WTC11 (cell line): Measurements from ENCODE around the gene FBXL4. TPM values are rescaled to one million over a fixed set of nuclear protein-coding genes. Genes with fewer than 3 reads are reported as not detected.

Source experiments
- ATAC-seq: fragments of 200-7000 bp; cut with Tn5 transposase; 2 replicates; pipeline ENCODE4 v1.10.0; 2021; ENCODE audit warnings: mild to moderate bottlenecking, moderate library complexity
- CTCF ChIA-PET: fragments of 300-600 bp; sonication (Branson Sonifier 250); formaldehyde crosslinking; loops from one replicate; lab custom pipeline; 2021; ENCODE audit warnings: antibody characterized with exemption; lab: Charles Lee
- POLR2A ChIA-PET: fragments of 350-600 bp; sonication (Branson Sonifier 250); formaldehyde crosslinking; loops from one replicate; lab custom pipeline; 2021; ENCODE audit warnings: antibody characterized with exemption; lab: Charles Lee
- DNase-seq: peaks from one replicate; pipeline ENCODE4 v3.0.0; 2021; ENCODE audit warnings: low spot score
- H3K27ac Mint-ChIP-seq: 2 replicates; pipeline ENCODE4 v1.8.0; 2021; ENCODE audit warnings: mixed read lengths
- H3K27me3 Mint-ChIP-seq: 2 replicates; pipeline ENCODE4 v1.8.0; 2021; ENCODE audit warnings: low read depth, mild to moderate bottlenecking, moderate library complexity, mixed read lengths
- H3K36me3 Mint-ChIP-seq: 2 replicates; pipeline ENCODE4 v1.8.0; 2021; ENCODE audit warnings: mixed read lengths
- H3K4me1 Mint-ChIP-seq: 2 replicates; pipeline ENCODE4 v1.8.0; 2022; ENCODE audit warnings: mixed read lengths
- H3K4me3 Mint-ChIP-seq: 2 replicates; pipeline ENCODE4 v1.8.0; 2021; ENCODE audit warnings: mild to moderate bottlenecking, moderate library complexity, mixed read lengths
- H3K9me3 Mint-ChIP-seq: 2 replicates; pipeline ENCODE4 v1.8.0; 2021; ENCODE audit warnings: mixed read lengths
- ATF3 ChIP-seq: sonication (generic); formaldehyde crosslinking; conservative IDR thresholded peaks from 2 replicates; pipeline ENCODE4 v1.8.1; 2022; ENCODE audit warnings: mild to moderate bottlenecking, missing genetic modification reagents
- E2F1 ChIP-seq: sonication (generic); formaldehyde crosslinking; IDR thresholded peaks from 2 replicates; pipeline ENCODE4 v1.8.0; 2022; ENCODE audit warnings: mild to moderate bottlenecking, missing genetic modification reagents
- E2F5 ChIP-seq: sonication (generic); formaldehyde crosslinking; IDR thresholded peaks from 2 replicates; pipeline ENCODE4 v1.8.1; 2022; ENCODE audit warnings: mild to moderate bottlenecking, moderate library complexity, missing genetic modification reagents
- ETV6 ChIP-seq: sonication (generic); formaldehyde crosslinking; IDR thresholded peaks from 2 replicates; pipeline ENCODE4 v1.8.1; 2022; ENCODE audit warnings: mild to moderate bottlenecking, missing genetic modification reagents
- MYBL2 ChIP-seq: sonication (generic); formaldehyde crosslinking; IDR thresholded peaks from 2 replicates; pipeline ENCODE4 v1.8.1; 2023; ENCODE audit warnings: mild to moderate bottlenecking, moderate library complexity, missing genetic modification reagents
- NR2C2 ChIP-seq: sonication (generic); formaldehyde crosslinking; IDR thresholded peaks from 2 replicates; pipeline ENCODE4 v1.8.0; 2022; ENCODE audit warnings: mild to moderate bottlenecking, missing genetic modification reagents
- OVOL2 ChIP-seq: fragments of 250-450 bp; sonication (Bioruptor Pico); IDR thresholded peaks from 2 replicates; pipeline ENCODE4 v1.9.0; 2021; ENCODE audit warnings: mild to moderate bottlenecking, borderline replicate concordance
- RELA ChIP-seq: sonication (generic); formaldehyde crosslinking; IDR thresholded peaks from 2 replicates; pipeline ENCODE4 v1.8.1; 2022; ENCODE audit warnings: missing genetic modification reagents, mild to moderate bottlenecking, borderline replicate concordance
- SMAD3 ChIP-seq: sonication (generic); formaldehyde crosslinking; IDR thresholded peaks from 2 replicates; pipeline ENCODE4 v1.8.0; 2022; ENCODE audit warnings: missing genetic modification reagents, mild to moderate bottlenecking, borderline replicate concordance
- SMAD4 ChIP-seq: sonication (generic); formaldehyde crosslinking; IDR thresholded peaks from 2 replicates; pipeline ENCODE4 v1.8.0; 2022; ENCODE audit warnings: mild to moderate bottlenecking, missing genetic modification reagents
- SOX15 ChIP-seq: fragments of 250-450 bp; sonication (Bioruptor Pico); IDR thresholded peaks from 2 replicates; pipeline ENCODE4 v1.9.0; 2021; ENCODE audit warnings: mild to moderate bottlenecking
- SP1 ChIP-seq: sonication (generic); formaldehyde crosslinking; conservative IDR thresholded peaks from 2 replicates; pipeline ENCODE4 v1.8.1; 2022; ENCODE audit warnings: missing genetic modification reagents
- STAT6 ChIP-seq: sonication (generic); formaldehyde crosslinking; conservative IDR thresholded peaks from 2 replicates; pipeline ENCODE4 v1.8.1; 2023; ENCODE audit warnings: mild to moderate bottlenecking, low read depth, missing genetic modification reagents, moderate library complexity
- TEAD1 ChIP-seq: sonication (generic); formaldehyde crosslinking; IDR thresholded peaks from 2 replicates; pipeline ENCODE4 v1.8.0; 2022; ENCODE audit warnings: mild to moderate bottlenecking, missing genetic modification reagents
- ZBTB21 ChIP-seq: sonication (generic); formaldehyde crosslinking; IDR thresholded peaks from 2 replicates; pipeline ENCODE4 v1.8.1; 2023; ENCODE audit warnings: mild to moderate bottlenecking, missing genetic modification reagents, borderline replicate concordance
- ZMAT4 ChIP-seq: fragments of 250-450 bp; sonication (Bioruptor Pico); IDR thresholded peaks from 2 replicates; pipeline ENCODE4 v1.9.0; 2021; ENCODE audit warnings: mild to moderate bottlenecking
- ZNF121 ChIP-seq: sonication (generic); formaldehyde crosslinking; IDR thresholded peaks from 2 replicates; pipeline ENCODE4 v1.8.0; 2023; ENCODE audit warnings: missing genetic modification reagents
- total RNA-seq: library from RNA; stranded (reverse); gene quantifications from 3 replicates; pipeline ENCODE4 v1.2.3, GENCODE V29; 2021
- TF ChIP-seq, protein P1 (sequence below): sonication (generic); formaldehyde crosslinking; IDR thresholded peaks from 2 replicates; pipeline ENCODE4 v1.8.1; 2023; ENCODE audit warnings: mild to moderate bottlenecking, missing genetic modification reagents, borderline replicate concordance

The FBXL4 gene
- total RNA-seq, 1 experiment from 2014 or later = 10.3 TPM

DNA sequence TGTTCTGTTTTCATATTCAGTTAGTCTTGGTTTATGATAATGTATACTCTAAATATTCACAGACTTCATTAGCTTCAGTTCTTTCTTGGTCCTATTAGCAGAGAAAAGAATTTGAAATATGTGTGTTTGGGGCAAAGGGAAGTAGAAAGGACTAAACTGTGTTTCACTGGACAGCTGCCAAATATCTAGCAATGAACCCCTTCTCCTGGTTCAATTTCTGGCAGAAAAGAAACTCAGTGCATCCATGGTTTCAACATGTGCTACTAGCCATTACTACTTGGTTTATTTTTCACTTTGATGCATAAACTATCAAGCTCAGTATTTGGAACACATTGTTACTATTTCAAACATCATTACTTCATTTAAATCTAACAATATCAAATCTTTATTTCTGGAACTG, 43.6 kb downstream of the FBXL4 start:
- Mint-ChIP-seq H3K36me3 (peaks cover 26% of the 10 kb centered on the region), H3K27ac (no peak overlapping the region), H3K27me3 (no peaks in the 10 kb centered on the region), H3K9me3 (peaks cover 12% of the 10 kb centered on the region), H3K4me3 (no peak overlapping the region), H3K4me1 (no peaks in the 10 kb centered on the region)
- ChIA-PET POLR2A (interaction anchor here (0.8 kb wide), 1 partner anchor 19 kb away, joined by 3 read pairs; no protein-coding TSS in a partner anchor), CTCF (no interaction called here)
- DNase-seq (no peak), ATAC-seq (no peak)
- no peak for TF ChIP-seq SOX15 (CRISPR knock-in tag)

GRCh38 chr6:98900706-98901105, 47.0 kb downstream of the FBXL4 start:
- no peak for ATAC-seq

More at GRCh38 chr6:98900706-98901105, 47.0 kb downstream of the FBXL4 start:
- no peak overlapping the region for H3K27ac Mint-ChIP-seq
- H3K36me3 Mint-ChIP-seq = peaks cover 33% of the 10 kb centered on the region
- DNase-seq = no peak
- no peak overlapping the region for H3K4me3 Mint-ChIP-seq
- POLR2A ChIA-PET = no interaction called here
- CTCF ChIA-PET = no interaction called here
- TF ChIP-seq RELA (CRISPR knock-in tag) (no peak), ZBTB21 (CRISPR knock-in tag) (no peak), ETV6 (CRISPR knock-in tag) (no peak), NR2C2 (CRISPR knock-in tag) (no peak), ZMAT4 (CRISPR knock-in tag) (no peak), E2F5 (CRISPR knock-in tag) (no peak), SMAD4 (CRISPR knock-in tag) (no peak), ZNF121 (CRISPR knock-in tag) (no peak), ATF3 (CRISPR knock-in tag) (no peak), E2F1 (CRISPR knock-in tag) (no peak), SP1 (no peak), OVOL2 (no peak), MYBL2 (CRISPR knock-in tag) (no peak), STAT6 (CRISPR knock-in tag) (no peak), SMAD3 (CRISPR knock-in tag) (no peak), TEAD1 (no peak)
- TF ChIP-seq, protein P1, sequence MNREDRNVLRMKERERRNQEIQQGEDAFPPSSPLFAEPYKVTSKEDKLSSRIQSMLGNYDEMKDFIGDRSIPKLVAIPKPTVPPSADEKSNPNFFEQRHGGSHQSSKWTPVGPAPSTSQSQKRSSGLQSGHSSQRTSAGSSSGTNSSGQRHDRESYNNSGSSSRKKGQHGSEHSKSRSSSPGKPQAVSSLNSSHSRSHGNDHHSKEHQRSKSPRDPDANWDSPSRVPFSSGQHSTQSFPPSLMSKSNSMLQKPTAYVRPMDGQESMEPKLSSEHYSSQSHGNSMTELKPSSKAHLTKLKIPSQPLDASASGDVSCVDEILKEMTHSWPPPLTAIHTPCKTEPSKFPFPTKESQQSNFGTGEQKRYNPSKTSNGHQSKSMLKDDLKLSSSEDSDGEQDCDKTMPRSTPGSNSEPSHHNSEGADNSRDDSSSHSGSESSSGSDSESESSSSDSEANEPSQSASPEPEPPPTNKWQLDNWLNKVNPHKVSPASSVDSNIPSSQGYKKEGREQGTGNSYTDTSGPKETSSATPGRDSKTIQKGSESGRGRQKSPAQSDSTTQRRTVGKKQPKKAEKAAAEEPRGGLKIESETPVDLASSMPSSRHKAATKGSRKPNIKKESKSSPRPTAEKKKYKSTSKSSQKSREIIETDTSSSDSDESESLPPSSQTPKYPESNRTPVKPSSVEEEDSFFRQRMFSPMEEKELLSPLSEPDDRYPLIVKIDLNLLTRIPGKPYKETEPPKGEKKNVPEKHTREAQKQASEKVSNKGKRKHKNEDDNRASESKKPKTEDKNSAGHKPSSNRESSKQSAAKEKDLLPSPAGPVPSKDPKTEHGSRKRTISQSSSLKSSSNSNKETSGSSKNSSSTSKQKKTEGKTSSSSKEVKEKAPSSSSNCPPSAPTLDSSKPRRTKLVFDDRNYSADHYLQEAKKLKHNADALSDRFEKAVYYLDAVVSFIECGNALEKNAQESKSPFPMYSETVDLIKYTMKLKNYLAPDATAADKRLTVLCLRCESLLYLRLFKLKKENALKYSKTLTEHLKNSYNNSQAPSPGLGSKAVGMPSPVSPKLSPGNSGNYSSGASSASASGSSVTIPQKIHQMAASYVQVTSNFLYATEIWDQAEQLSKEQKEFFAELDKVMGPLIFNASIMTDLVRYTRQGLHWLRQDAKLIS = no peak
- no peaks in the 10 kb centered on the region for H3K27me3 Mint-ChIP-seq
- peaks cover 16% of the 10 kb centered on the region for H3K9me3 Mint-ChIP-seq
- H3K4me1 Mint-ChIP-seq = no peaks in the 10 kb centered on the region
